Measurements from ENCODE around the gene ADAM10. TPM values are rescaled to one million over a fixed set of nuclear protein-coding genes. Genes with fewer than 3 reads are reported as not detected.
A peak's percentile ranks its signal among the peaks of the same experiment; 100 is the strongest.

Gene ADAM10
- polyA plus RNA-seq, 1 donor: 74.5 TPM

DNA sequence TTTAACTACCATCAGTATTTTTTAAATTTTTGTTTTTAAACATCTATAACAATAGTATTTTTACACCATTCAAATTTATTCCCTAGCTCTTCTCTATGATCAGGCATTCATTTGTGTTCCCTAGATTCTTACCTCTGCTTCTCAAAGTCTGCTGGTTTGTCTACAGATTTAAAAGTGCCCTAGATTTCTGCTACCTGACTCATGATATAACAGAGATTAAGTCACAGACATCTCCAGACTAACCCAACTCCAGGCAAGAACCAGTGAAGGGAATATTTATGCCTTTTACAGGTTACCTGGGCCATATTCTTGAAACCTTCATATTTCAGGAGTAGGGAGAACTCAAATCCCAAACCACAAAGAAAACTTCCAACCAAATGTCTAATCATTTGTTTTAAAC is 38.8 kb downstream of the ADAM10 start:
- no peak for DNase-seq

GRCh38 chr15:58707397-58707796 is 42.1 kb downstream of the ADAM10 start:
- no peak for DNase-seq

GRCh38 chr15:58705105-58705504 is 44.4 kb downstream of the ADAM10 start:
- DNase-seq: no peak

GRCh38 chr15:58704155-58704865 is 45.2 kb downstream of the ADAM10 start:
- DNase-seq: no peak

DNA sequence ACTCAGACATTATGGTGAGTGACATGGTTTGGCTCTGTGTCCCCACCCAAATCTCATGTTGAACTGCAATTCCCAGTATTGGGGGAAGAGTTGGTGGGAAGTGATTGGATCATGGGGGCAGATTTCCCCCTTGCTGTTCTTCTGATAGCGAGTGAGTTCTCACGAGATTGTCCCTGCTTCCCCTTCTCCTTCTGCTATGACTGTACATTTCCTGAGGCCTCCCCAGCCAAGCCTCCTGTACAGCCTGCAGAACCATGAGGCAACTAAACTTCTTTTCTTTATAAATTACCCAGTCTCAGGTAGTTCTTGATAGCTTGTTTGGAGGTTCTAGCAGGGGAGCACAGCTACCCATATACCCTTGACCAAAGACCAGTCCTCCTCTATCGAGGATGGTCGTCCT is 45.9 kb downstream of the ADAM10 start:
- DNase-seq: no peak

GRCh38 chr15:58702233-58702632 is 47.3 kb downstream of the ADAM10 start:
- DNase-seq: no peak

DNA sequence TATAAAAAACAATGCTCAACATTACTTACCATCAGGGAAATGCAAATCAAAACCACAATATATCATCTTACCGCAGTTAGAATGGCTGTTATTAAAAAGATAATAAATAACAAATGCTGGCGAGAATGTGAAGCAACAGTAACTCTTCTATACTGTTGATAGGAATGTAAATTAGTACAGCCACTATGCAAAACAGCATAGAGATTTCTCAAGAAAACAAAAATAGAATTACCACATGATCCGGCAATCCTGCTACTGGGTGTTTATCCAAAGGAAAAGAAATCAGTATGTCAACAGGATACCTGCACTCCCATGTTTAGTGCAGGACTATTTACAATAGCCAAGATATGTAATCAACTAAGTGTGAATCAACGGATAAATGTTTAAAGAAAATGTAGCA is 48.1 kb downstream of the ADAM10 start:
- DNase-seq: no peak

DNA sequence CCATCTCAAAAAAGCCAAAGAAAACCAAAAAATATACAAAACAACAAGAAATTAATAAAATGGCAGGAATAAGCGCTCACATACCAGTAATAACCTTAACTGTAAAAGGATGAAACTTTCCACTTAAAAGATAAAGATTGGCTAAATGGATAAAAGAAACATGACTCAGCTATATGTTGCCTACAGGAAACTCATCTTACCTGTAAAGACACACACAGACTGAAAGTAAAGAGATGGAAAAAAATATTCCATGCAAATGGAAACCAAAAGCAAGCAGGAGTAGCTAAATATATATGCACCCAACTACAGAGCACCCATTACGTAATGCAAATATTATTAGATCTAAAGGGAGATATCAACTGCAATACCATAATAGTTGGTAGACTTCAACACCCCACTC is 49.7 kb downstream of the ADAM10 start:
- DNase-seq: no peak

- DNase-seq: no peak
These were observed 50.4 kb downstream of the ADAM10 start for GRCh38 chr15:58698887-58699641.

DNA sequence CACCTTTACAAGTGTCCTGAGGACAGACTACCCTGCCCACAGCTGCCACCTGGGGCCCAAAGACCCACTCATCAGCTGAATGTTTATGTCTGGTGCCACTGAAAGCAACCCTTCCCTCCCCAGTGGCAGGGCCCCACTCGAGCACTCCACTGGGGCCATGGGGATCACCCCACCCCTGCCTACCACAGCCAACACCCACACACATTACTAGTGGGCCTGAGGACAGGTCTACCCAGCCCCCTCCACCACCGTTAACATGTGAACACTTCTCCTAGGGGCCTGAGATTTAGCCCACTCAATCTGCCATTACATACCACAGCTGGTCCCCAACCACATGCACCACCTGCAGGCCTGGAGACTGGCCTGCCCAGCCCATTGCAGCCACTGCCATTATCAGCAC is 52.3 kb downstream of the ADAM10 start:
- DNase-seq: no peak

DNA sequence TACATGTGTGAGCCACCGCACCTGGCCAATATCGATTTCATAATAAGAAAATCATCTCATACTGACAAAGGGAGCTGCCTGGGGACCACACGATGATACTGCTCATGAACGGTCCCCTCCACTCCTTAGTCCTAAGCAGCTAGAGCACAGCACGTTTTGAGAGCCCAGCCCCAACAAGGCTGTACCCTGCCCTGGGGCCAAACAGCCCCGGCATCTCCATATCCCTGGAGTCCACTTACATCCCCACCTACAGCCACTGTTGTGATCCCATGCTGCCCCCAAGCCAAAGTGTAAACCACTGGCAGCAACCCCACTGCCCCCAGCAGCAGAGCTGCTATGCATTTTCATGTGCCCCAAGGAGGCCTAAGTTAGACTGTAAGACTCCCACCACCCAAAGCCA is 52.8 kb downstream of the ADAM10 start:
- DNase-seq: no peak

DNA sequence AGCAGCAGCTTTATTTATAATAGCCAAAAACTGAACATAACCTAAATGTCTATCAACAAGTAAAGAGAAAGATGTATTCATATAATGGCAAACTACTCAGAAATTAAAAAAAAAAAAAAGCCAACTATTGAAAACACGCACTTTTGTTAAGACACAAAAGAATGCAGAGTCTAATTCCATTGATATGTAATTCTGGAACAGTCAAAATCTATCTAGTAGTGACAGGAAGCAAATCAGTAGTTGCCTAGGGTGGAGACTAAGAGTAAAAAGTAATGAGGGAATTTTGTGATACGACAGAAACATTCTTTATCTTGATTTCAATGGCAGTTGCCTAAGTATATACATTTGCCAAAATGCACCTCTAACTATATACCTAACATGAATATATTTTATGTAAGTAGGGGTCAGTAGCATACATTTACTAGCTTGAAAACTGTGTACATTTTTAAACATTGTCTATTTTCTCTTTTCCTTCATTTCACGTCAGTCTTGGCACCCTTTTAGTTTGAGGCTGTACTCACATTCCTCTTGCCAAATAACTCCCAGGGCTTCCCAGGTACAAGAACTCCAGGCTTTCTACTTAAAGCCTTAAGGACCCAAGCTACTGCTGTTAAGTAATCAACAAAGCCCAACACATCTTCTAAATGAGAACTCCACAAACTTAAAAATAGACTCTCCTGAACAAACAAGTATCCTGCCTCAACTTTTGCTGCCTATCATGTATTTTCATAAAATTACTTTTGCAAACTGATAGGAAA is 54.7 kb downstream of the ADAM10 start:
- peak; percentile 17 for DNase-seq

DNA sequence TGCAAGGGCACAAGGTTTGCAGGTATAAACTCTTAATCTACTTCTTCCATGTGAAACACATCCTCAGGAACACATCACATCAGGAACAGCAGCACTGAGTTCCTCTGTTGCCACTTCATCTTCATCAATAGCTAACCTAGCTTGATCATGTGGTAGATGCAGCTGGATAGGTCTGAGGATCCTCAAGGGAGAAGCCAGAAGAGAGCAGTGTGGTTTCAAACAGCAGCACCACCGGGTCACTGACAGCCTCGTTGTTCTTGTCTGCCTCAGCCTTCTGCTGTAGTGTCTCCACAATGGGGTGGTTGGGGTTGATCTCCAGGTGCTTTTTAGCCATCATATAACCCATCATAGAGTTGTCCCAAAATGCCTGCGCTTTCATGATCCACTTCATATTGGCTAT is 58.8 kb downstream of the ADAM10 start:
- DNase-seq: no peak

DNA sequence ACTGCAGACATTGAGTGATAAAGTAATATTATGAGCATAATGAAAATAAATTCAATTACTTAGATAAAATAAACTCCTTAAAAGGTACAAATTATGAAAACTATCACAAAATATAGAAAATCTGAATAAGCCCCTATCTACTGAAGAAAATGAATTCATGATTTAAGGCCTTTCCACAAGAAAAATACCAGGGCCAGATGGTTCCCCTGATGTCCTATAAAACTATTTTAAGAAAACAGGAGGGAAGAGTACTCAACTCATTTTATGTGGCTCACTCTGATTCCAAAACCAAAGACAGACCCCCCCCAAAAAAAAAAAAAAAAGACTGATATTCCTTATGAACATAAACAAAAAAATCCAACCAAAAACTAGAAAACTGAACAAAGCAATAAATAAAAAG is 59.9 kb downstream of the ADAM10 start:
- no peak for DNase-seq

GRCh38 chr15:58686286-58686685 is 63.2 kb downstream of the ADAM10 start:
- no peak for DNase-seq

DNA sequence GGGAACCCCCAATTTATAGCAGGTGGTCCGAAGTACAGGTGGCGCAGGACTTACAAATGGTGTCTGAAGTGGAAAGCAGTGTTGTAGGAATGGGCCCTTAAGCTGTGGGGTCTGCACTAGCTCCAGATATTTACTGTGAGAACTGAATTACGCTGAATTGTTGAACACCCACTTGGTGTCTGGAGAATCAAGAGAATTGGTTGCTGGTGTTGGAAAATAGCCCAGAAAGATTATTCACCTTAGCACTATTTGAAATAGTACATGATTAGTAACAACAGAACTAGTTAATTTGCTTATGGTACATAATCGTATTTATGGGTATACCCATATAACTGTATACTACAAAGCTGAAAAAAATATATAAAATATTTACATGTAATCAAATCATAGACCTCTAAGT is 64.8 kb downstream of the ADAM10 start:
- DNase-seq: no peak

DNA sequence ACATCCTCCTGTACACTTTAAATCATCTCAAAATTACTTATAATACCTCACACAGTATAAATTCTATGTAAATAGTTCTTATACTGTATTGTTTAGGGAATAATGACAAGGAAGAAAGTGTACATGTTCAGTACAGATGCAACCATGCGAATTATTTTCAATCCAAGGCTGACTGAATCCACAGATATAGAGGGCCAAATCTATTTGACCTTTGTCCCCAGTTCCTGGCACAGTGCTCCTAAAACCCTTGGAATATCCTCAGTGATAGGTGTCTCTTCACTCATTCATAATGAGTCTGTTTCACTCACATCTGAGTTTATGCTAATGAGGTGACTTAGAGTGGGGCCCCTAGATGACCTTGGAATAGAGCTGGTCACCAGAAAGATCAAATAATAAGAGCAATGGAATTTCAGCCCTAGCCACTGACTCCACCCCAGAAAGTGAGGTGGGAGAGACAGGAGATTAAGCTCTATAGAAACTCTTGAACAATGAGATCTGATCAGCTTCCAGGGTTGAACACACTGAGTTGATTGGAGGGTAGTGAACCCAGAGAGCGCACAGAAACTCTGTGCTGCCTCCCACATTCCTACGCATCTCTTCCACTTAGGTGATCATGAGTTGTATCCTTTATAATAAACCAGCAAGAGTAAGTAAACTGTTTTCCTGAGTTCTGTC is 65.3 kb downstream of the ADAM10 start:
- DNase-seq: no peak

- no peak for DNase-seq
These were observed 67.3 kb downstream of the ADAM10 start for GRCh38 chr15:58682234-58682633.

DNA sequence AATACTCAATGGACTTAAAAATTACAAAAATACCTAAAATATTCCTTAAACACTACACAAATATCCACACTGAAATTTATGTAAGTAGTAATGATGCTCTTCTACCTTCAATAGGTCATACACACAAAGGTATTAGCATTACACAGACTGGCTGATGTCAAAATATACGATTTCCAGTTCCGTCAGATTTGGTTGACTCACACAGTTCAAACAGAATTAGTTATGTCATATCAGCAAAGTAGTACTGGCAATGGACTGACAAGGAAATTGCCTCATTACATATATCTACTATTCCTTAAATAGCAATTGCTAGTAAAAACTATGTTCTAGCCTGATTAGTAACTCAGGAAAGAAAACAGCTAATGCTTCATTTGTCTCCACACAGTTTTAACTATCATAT is 70.8 kb downstream of the ADAM10 start:
- DNase-seq: no peak

DNA sequence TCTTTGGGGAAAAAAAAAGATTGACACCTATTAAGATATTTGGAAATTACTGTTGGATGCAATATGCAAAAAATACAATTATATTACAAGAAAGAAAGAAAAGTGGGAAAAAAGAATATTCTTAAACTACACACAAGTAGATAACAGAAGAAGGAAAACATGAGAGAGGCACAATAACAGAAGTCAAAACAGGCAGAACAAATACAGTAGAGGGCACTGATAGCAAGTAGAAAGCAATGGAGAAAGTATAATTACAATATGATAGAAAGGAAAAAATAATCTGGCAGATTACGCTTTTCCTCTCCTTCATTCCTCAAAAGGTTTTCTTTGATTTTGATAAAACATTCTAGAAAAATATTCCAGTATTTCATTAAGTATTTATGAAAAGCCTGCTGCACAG is 72.1 kb downstream of the ADAM10 start:
- DNase-seq: no peak

DNA sequence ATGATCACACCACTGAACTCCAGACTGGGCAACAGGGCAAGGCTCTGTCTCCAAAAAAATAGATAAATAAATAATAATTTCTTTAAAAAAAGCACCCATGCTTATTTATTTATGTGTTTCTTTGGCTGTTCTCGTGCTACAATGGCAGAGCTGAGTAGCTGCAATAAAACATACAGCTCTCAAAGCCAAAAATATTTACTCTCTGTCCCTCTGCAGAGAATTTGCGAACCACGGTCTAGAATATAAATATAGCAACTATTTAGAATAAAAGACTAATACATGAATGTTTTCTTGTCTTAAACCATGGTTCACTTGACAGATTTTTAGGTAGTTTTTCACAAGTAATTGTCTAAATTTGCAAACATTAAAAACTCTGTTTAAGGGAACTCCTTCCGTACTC is 72.7 kb downstream of the ADAM10 start:
- DNase-seq: no peak

- no peak for DNase-seq
These were observed 78.3 kb downstream of the ADAM10 start for GRCh38 chr15:58671186-58671585.

- no peak for DNase-seq
These were observed 80.4 kb downstream of the ADAM10 start for GRCh38 chr15:58669108-58669507.
